ENCODE results near the gene DGCR6. TPM values are rescaled to one million over a fixed set of nuclear protein-coding genes. Genes with fewer than 3 reads are reported as not detected.
"Not testable (repeated sequence)": the region's sequence is repeated elsewhere in the genome, so short reads cannot be mapped to it uniquely, and the experiment has no call there.

The DGCR6 gene
- total RNA-seq, 2 experiments from 2014 or later: 0.74 to 1.2 TPM

DNA sequence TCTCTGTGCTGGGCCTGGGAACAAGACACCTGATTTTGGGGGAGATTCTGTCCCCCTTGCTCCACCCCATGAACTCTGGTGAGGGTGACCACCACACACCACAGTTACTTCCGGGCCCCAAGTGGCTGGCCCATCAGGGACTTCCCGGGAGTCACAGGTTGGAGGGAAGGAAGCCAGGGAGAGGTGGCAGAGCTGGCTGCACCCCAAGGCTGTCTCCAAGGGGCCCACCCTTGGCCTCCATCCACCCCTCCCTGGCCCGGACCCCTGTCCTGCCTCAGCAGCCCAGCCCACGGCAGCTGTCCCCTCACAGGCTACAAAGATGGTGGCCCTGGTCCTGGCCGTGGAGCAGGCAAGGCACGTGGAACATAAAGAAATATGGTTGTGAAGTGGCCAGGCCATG is 53.1 kb downstream of the DGCR6 start:
- CTCF ChIA-PET; H3K36me3 Mint-ChIP-seq (ENCODE audit: low read depth); POLR2A ChIA-PET; H3K9me3 Mint-ChIP-seq; DNase-seq; H3K27me3 Mint-ChIP-seq; H3K4me3 Mint-ChIP-seq; H3K4me1 Mint-ChIP-seq; H3K27ac Mint-ChIP-seq: not testable (repeated sequence)

DNA sequence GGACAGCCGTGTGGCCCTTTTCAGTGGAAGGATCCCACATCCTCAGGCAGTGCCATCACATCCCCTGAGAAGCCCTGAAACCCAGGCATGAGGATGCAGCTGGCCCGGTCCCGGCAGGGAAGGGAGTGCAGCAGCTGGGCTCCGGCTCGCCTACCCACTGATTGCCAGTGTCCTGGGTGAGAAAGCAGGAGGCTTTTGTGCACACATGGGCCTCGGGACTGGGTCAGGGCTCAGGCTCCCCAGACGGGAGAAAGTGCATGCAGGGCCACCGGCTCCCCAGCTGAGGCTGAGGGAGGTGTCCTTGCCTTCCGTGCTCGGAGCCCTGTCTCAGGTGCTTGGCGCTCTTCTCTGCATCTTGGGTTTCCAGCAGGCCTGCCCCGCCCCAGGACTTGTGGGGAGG is 53.6 kb downstream of the DGCR6 start:
- H3K36me3 Mint-ChIP-seq (ENCODE audit: low read depth); POLR2A ChIA-PET; H3K4me1 Mint-ChIP-seq; H3K4me3 Mint-ChIP-seq; DNase-seq; H3K27ac Mint-ChIP-seq; H3K9me3 Mint-ChIP-seq; H3K27me3 Mint-ChIP-seq; CTCF ChIA-PET: not testable (repeated sequence)

DNA sequence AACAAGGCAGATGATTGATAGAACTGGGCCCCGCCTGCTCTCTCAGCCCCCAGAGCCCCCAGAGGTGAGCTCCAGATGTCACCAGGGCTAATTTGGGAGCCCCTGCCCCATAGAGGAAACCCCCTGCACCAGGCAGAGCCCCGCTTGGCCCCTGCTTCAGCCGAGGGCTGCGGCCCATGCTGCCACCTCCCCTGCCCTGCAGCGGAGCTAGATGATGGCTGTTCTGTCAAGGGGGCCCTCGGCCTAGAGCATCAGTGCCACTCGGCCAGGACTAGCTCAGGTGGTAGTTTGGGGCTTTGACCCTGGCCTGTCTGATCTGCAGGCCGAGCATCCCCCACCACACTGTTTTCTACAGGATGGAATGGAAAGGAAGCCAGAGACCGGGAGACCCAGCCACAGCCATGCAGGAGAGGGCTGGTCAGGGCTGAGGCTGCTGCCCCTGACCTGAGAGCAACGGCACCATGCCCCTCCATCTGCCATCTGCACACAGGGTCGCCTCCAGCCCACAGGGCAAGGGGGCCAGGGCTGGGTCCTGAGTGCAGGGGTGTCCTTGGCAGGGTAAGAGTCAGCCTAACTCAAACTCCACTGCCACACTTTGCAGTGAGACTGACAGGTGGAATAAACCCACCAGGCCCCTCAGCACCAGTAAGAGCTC is 54.2 kb downstream of the DGCR6 start:
- H3K27me3 Mint-ChIP-seq; CTCF ChIA-PET; H3K27ac Mint-ChIP-seq; H3K36me3 Mint-ChIP-seq (ENCODE audit: low read depth); POLR2A ChIA-PET; H3K9me3 Mint-ChIP-seq; H3K4me1 Mint-ChIP-seq; H3K4me3 Mint-ChIP-seq; DNase-seq: not testable (repeated sequence)

DNA sequence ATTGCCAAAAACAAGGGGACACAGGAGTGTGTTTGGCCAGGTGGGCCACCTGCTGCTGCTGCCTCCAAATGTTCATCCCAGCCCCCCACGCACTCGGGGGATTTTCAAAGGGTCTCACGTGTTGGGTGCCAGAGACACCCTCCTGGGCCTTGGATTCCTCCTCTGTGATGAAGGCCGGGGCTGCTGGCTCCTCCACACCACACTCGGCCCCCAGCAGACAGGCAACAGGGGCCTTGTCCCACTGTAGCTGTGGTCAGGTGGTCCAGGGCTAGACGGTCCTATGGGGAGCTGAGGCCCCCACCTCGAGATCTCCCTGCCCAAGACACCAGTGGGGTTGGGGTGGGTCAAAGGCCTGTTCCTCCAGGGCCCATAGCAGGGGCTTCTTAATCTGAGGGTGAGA is 55.1 kb downstream of the DGCR6 start:
- DNase-seq; H3K4me1 Mint-ChIP-seq; CTCF ChIA-PET; H3K9me3 Mint-ChIP-seq; H3K27me3 Mint-ChIP-seq; H3K27ac Mint-ChIP-seq; POLR2A ChIA-PET; H3K4me3 Mint-ChIP-seq; H3K36me3 Mint-ChIP-seq (ENCODE audit: low read depth): not testable (repeated sequence)

Other genes starting within 250 kb of the DGCR6 start
- gene PRODH, start 30.0 kb downstream of the DGCR6 start, total RNA-seq: under 1 TPM; 0.06 to 0.25 TPM
- 10 to 100 TPM; 38.7 to 39.0 TPM for gene DGCR2, start 216.1 kb downstream of the DGCR6 start, total RNA-seq
- not detected for gene TSSK2, start 225.0 kb downstream of the DGCR6 start, total RNA-seq
- gene ESS2, start 238.3 kb downstream of the DGCR6 start, total RNA-seq: 10 to 100 TPM; 17.9 to 18.5 TPM
- not detected for gene GSC2, start 244.0 kb downstream of the DGCR6 start, total RNA-seq